Activated T-helper 1 cell treated with Interleukin-2 at 50 U/mL for 16 hours (primary cell): ENCODE data around the gene TRIOBP.

Experiments
- DNase-seq: peaks from one replicate; pipeline ENCODE4 v3.0.0-alpha.2; 2020; ENCODE audit warnings: low read depth

The TRIOBP gene

DNA sequence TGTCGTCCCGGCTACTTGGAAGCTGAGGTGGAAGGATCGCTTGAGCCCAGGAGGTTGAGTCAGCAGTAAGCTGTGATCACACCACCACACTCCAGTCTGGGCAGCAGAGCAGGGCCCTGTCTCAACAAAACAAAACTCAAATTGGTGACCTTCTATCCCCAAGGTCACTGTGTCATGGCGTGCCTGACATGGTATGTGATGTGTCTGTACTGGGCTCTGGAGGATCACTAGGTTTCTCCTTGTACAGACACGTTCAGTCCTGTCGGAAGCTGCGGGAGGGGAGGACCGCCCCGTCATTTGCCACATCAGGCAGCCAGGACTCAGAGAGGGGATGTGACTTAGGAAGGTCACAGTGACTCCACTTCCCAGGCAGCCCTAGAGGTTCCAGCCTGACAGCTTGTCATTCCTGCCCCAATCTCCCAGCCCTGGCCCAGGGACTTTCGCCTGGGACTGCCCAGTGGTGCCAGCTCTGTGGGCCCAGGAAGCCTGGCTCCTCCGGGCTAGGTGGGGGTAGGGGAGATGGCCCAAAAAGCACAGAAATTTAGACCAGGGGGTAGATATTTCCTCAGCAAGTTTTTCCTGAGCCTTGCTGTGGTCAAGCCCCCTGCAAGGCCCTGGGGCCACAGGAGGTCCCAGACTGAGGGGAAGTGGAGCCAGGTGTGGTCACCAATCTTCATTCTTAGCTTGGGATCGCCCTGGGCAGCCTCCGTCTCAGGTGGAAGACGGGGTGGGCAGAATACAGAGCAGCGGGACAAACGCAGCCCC, 53.2 kb downstream of the TRIOBP start:
- no peak for DNase-seq

DNA sequence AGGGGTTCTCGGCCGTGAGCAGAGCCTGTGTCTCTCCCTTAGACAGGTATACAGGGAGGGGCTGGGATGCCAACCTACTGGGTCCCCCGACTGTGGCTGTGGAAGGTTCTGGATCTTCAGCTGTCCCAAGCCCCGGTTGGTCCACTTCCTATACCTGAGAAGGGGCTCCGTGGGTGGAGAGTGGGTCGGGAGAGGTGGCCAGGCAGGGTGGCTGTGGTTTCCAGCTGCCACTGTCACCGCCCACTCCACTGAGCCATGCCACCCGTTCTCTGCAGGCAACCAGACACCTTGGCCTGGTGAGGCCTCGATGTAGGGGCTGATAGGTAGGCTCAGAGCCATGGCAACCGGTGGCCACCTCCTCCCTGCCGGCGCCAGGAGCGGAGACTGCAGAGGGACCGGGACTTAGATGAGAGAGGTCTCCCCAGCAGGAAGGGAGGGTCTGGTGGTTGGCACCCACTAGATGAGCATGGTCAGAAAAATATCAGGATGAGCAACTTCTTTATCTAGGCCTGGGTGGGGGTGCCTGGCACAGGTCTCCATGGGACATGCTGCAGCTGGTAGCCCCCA, 53.8 kb downstream of the TRIOBP start:
- DNase-seq = no peak

- no peak for DNase-seq
These were observed 54.8 kb downstream of the TRIOBP start for GRCh38 chr22:37751449-37752188.

GRCh38 chr22:37752189-37753087, 55.6 kb downstream of the TRIOBP start:
- no peak for DNase-seq

- DNase-seq = no peak
These were observed 56.9 kb downstream of the TRIOBP start for GRCh38 chr22:37753746-37754145.

GRCh38 chr22:37757663-37758062, 60.8 kb downstream of the TRIOBP start:
- no peak for DNase-seq

DNA sequence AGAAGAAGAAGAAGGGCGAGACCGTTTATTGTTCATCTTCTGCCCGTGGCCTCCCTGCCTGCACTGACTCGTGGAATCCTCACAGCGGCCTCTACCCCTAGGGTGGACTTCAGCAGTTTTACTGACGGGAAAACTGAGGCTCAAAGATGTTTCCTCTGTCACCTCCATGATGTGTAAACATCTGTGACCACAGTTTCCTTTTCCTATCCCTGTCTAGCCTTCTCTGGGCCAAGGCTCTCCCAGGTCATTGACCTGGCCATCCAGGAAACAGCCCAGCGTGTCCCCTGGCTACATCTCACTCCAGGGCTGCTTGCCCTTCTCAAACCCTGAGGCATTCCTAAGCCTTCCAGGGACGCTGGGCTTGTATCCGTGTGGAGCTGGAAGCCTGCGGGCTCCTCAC, 61.8 kb downstream of the TRIOBP start:
- DNase-seq = no peak

GRCh38 chr22:37759281-37759680, 62.4 kb downstream of the TRIOBP start:
- no peak for DNase-seq

- DNase-seq = no peak
These were observed 63.3 kb downstream of the TRIOBP start for GRCh38 chr22:37760152-37760551.

GRCh38 chr22:37762389-37762836, 65.6 kb downstream of the TRIOBP start:
- DNase-seq = no peak

- no peak for DNase-seq
These were observed 66.2 kb downstream of the TRIOBP start for GRCh38 chr22:37763012-37763411.

DNA sequence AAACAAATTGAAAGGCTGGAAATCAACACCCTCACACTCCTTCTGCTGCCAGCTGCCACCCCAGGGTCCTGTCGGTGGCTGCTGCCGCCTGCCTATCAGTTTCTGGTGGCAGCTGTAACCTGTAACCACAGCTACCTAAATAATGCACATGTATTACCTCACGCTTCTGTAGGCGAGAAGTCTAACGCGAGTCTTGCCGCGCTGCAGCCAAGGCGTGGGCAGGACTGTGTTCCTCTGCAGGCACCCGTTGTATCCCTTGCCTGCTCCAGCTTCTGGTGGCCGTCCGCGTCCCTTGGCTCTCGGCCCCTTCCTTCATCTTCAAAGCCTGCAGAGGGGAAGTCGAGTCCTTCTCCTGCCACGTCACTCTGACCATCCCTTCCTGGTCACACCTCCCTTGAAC, 66.8 kb downstream of the TRIOBP start:
- no peak for DNase-seq

DNA sequence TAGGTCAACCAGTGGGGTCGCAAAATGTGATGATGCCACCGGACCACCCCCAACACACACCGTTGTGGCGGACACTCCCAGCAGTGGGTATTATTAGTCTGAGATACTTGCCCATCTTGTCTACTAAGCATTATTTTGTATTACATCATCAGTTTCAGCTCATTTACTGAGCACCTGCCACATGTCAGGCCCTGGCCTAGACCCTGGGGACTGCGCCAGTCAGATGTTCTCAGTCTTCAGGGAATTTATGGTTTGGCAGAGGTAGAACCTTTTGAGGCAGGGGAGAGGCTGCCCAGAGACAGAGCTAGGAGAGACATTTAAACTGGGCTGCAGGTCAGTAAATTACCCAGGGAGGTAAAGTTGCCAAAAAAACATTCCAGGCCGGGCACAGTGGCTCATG, 67.8 kb downstream of the TRIOBP start:
- DNase-seq = no peak

GRCh38 chr22:37765498-37765897, 68.7 kb downstream of the TRIOBP start:
- DNase-seq = no peak

DNA sequence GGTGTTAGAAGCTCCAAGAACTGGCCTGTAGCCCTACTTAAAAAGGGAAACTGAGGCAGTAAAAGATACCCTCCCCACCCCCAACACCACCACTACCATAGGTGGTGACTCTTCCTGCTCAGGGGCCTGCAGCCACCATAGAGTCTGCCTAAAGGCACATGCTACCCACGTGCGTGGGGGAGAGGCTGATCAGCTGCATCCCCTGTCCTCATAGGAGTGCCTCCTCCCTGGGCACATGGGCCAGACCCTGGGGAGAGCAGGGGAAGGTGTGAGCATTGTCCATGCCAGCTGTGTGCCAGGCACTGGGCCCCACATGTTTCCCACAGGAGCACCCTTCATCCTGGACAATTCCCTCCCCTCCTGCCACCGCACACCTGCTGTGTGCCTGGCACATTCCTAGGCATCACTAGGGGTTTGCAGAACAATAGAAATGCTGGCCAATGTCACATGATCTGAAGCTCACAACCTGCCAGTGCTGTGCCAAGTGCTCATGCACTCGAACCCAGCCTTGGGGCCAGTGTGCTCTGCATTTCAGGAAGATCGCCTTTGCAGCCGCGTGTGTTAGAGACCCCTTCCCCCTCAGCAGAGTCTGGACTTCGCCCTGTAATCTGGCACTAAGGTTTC, 69.2 kb downstream of the TRIOBP start:
- DNase-seq = no peak

DNA sequence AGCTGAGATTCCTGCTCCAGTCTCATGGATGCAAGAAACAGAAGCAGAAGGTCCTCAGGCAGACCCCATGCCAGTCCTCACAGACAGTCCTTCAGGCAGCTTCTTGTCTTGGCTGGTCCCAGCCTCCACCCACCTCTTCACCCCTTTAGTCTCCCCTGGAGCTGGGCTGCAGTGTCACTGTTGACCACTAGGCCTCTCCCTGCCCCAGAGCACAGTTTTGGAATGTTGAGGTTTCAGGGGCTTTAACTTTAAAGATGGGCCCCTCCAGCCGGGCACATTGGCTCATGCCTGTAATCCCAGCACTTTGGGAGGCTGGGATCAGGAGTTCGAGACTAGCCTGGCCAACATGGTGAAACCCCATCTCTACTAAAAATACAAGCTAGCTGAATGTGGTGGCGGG, 71.4 kb downstream of the TRIOBP start:
- DNase-seq = no peak

DNA sequence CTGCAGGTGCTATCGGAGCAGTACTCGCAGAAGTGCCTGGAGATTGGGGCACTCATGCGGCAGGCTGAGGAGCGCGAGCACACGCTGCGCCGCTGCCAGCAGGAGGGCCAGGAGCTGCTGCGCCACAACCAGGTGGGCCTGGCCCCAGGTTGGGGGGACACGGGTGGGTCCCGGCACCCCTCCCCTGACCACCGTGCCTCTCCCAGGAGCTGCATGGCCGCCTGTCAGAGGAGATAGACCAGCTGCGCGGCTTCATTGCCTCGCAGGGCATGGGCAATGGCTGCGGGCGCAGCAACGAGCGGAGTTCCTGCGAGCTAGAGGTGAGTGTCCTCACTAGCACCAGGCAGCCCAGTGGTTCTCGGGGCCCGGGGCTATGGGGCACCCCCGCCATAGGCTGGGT, 72.2 kb downstream of the TRIOBP start:
- no peak for DNase-seq

DNA sequence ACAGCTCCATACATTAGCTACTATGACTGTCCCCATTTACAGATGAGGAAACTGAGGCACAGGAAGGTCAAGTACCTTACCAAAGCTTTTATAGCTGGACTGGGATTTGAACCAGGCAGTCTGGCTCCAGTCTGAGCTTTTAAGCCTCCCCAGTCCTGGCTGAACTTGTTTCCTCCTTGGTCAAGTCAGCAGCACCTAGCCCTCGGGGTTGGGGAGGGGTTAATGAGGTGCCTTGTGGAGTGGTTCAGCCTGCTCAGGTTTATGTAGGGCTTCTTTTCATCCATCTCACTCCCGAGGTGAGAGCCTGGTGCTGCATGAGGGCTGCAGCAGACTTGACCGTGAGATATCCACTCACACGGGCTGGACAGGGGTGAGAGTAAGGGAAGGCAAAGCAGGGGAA, 74.2 kb downstream of the TRIOBP start:
- DNase-seq = no peak

DNA sequence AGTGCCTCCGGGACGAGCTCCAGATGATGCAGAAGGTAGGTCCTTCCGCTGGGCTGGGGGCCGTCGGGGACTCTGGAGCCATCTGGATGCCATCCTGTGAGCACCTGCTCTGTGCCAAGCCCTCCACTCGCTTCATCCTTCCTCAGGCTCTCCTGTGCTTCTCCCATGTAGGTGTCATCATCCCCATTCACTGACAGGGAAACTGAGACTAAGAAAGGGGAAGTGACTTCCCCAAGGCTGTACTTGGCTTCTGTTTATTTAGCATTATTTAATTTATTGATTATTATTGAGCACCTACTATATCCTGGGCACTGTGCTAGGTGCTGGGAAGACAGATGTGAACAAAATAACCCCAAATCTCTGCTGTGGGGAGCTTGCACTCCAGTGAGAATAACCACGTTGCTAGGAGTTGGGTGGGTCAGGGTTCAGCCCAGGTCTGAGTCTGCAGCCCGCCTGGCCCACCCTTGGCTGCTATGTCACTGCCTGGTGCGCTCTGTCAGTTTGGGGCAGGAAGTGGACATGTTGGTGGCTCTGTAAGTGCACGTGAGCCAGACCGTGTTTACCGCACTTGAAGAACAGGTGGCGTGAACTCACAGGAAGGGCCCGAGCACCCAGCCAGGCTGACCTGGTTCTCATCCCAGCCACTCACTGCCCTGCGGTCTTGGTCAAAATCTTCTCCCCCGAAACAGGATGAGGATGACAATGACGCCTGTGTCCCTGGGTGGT, 75.0 kb downstream of the TRIOBP start:
- no peak for DNase-seq

- DNase-seq = no peak
These were observed 77.9 kb downstream of the TRIOBP start for GRCh38 chr22:37774728-37775127.
